GM13977 (cell line): ENCODE data around the gene C2CD4A.

Experiments used
- DNase-seq: peaks from one replicate; pipeline ENCODE4 v3.0.0; 2012; ENCODE audit warnings: low spot score
- CTCF ChIP-seq: IDR thresholded peaks from 2 replicates; pipeline ENCODE4 v1.5.1; 2012; ENCODE audit warnings: mild to moderate bottlenecking, control low read depth; ENCODE audit not compliant: insufficient read depth; ENCODE audit errors: extremely low read depth, missing control alignments
- in situ Hi-C: fragments of 300-500 bp; cut with MboI; formaldehyde crosslinking; loops from one replicate; pipeline ENCODE4 v1.12.0; 2022; ENCODE audit warnings: low sequenced_read_pairs, low pct_unique_long_range_greater_than_20kb, mixed read lengths, inconsistent platforms; ENCODE audit not compliant: unreplicated experiment

The C2CD4A gene

GRCh38 chr15:62053439-62054085 is 13.2 kb upstream of the C2CD4A start:
- in situ Hi-C loops = no loop called here
- TF ChIP-seq CTCF = no peak
- DNase-seq = no peak

GRCh38 chr15:62054979-62055378 is 11.8 kb upstream of the C2CD4A start:
- no peak for DNase-seq
- TF ChIP-seq CTCF = no peak
- in situ Hi-C loops = no loop called here

- in situ Hi-C loops = no loop called here
- DNase-seq = no peak
- no peak for TF ChIP-seq CTCF
Measured at GRCh38 chr15:62057341-62057980, 9.3 kb upstream of the C2CD4A start.

GRCh38 chr15:62058327-62059028 is 8.3 kb upstream of the C2CD4A start:
- in situ Hi-C loops = no loop called here
- no peak for DNase-seq
- TF ChIP-seq CTCF = no peak

- in situ Hi-C loops = no loop called here
- no peak for DNase-seq
Measured at GRCh38 chr15:62059108-62059815, 7.5 kb upstream of the C2CD4A start.

More at GRCh38 chr15:62059108-62059815, 7.5 kb upstream of the C2CD4A start:
- TF ChIP-seq CTCF = no peak
